Urinary bladder (tissue), 4 donors: Measurements from ENCODE around the gene CDHR5. TPM values are rescaled to one million over a fixed set of nuclear protein-coding genes. Genes with fewer than 3 reads are reported as not detected.

ENCODE experiments used
- DNase-seq: peaks from one replicate; pipeline ENCODE4 v3.0.0-alpha.2; 2015; ENCODE audit errors: extremely low spot score
- H3K27ac ChIP-seq: one replicate; pipeline ENCODE4 v1.5.1; 2013; ENCODE audit warnings: low read depth, mild to moderate bottlenecking, moderate library complexity
- H3K36me3 ChIP-seq: one replicate; pipeline ENCODE4 v1.6.1; 2013; ENCODE audit warnings: mild to moderate bottlenecking, moderate library complexity; ENCODE audit not compliant: insufficient read depth
- H3K4me1 ChIP-seq: one replicate; pipeline ENCODE4 v1.6.1; 2013; ENCODE audit warnings: mild to moderate bottlenecking, moderate library complexity; ENCODE audit not compliant: insufficient read depth
- H3K4me3 ChIP-seq: one replicate; pipeline ENCODE4 v1.5.1; 2013; ENCODE audit warnings: low read depth, low read length
- WGBS: extraction: QIAGEN DNeasy Blood & Tissue Kit; methylation state at CpG from one replicate; pipeline ENCODE4 v1.1.7; 2013; 5-methylcytosine and 5-hydroxymethylcytosine counted together
- polyA plus RNA-seq: library from polyadenylated mRNA; stranded (reverse); fragments of 200-250 nt; gene quantifications from one replicate; pipeline ENCODE4 v1.2.3, GENCODE V29; 2013
- total RNA-seq: library from RNA; depleted of rRNA; stranded (reverse); fragments of >200 nt; gene quantifications from one replicate; pipeline ENCODE4 v1.2.3, GENCODE V29; 2014
- donor health status: healthy with polysubstance abuse.
- donor health status: healthy.

Gene CDHR5
- total and polyA plus RNA-seq, 2 donors, result 0.05 TPM; not detected in 1

DNA sequence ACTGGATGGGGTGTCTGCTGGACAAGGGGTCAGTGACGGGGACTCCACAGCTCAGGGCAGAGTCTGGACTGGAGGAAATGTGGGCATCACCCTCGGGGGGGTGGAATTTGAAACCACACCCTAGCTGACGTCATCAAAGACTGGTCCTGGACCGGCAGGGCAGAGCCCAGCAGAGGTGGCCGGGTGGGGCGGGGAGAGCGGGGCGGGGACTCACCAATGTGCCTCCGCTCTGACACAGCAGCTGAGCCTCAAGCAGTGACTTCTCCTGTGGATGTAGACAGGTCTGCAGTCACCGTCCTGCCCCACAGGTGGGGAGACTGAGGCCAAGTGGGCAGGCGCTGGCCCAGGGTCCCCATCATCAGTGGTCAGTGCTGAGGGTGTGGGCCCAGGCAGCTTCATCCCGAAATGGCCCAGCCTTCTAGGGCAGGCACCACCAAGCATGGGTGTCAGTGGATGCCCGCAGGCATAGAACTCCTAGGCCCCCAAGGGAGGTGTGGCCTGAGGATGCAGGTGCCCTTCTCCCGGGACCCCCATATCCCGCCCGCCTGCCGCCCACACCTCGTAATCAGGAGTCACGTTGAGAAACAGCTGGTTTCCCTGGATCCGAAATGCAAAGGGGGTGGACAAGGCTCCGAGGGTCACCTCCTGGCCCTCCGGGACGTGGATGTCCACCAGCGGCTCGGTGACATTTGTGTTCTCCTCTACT, 603 bp downstream of the CDHR5 start:
- H3K4me1 ChIP-seq, result peaks cover 2% of the 10 kb centered on the region
- no peaks in the 10 kb centered on the region for H3K36me3 ChIP-seq
- no peak for DNase-seq
- H3K4me3 ChIP-seq, result no peak overlapping the region
- WGBS, result 78% methylated on average over 25 of the region's 25 CpGs
- H3K27ac ChIP-seq, result no peak overlapping the region

DNA sequence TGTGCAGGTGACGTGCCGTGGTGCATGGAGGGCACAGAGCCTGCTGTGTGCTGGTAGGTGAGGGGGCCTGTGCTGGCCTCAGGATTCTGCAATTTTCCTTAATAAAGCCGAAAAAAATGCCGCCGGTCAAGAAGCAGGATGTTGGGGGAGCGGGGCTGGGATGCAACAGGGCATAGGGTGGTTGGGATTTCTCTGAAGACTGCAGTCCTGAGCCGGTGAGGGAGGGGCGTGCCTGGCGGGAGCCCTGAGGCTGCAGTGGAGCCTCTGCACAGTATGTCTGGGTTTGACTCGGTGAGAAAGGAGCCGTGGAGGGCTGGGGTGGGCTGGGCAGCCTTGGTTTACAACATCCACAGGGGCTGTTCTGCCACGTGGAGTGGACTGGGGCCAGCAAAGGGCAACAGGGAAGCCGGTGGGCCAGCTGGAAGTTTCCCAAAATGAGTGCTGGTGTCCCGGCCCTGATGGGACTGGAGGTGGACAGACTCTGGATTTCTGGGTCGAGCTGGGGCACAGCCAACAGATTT, 1.3 kb downstream of the CDHR5 start:
- Histone ChIP-seq H3K4me1 (peaks cover 2% of the 10 kb centered on the region), H3K27ac (no peak overlapping the region), H3K4me3 (no peak overlapping the region), H3K36me3 (no peaks in the 10 kb centered on the region)
- 73% methylated on average over 15 of the region's 15 CpGs for WGBS
- no peak for DNase-seq

GRCh38 chr11:621838-622237, 2.9 kb downstream of the CDHR5 start:
- no peak overlapping the region for H3K27ac ChIP-seq
- peaks cover 2% of the 10 kb centered on the region for H3K4me1 ChIP-seq
- H3K36me3 ChIP-seq, result no peaks in the 10 kb centered on the region
- 87% methylated on average over 27 of the region's 27 CpGs for WGBS
- DNase-seq, result no peak
- H3K4me3 ChIP-seq, result no peak overlapping the region

- Histone ChIP-seq H3K4me3 (no peak overlapping the region), H3K36me3 (no peaks in the 10 kb centered on the region), H3K27ac (no peak overlapping the region), H3K4me1 (no peaks in the 10 kb centered on the region)
- DNase-seq, result no peak
- 70% methylated on average over 45 of the region's 45 CpGs for WGBS
Observed at GRCh38 chr11:620935-621814, 3.6 kb downstream of the CDHR5 start.

- no peaks in the 10 kb centered on the region for H3K36me3 ChIP-seq
- H3K4me1 ChIP-seq, result no peaks in the 10 kb centered on the region
- no peak overlapping the region for H3K4me3 ChIP-seq
- WGBS, result 96% methylated on average over 13 of the region's 13 CpGs
- DNase-seq, result no peak
- H3K27ac ChIP-seq, result no peak overlapping the region
Observed at GRCh38 chr11:620201-620600, 4.6 kb downstream of the CDHR5 start.

- 92% methylated on average over 22 of the region's 22 CpGs for WGBS
- Histone ChIP-seq H3K36me3 (no peaks in the 10 kb centered on the region), H3K4me1 (no peaks in the 10 kb centered on the region), H3K27ac (no peak overlapping the region), H3K4me3 (no peak overlapping the region)
- DNase-seq, result no peak
Observed at GRCh38 chr11:619628-620050, 5.1 kb downstream of the CDHR5 start.

GRCh38 chr11:618856-619627, 5.7 kb downstream of the CDHR5 start:
- no peak overlapping the region for H3K4me3 ChIP-seq
- 91% methylated on average over 24 of the region's 24 CpGs for WGBS
- DNase-seq, result no peak
- H3K27ac ChIP-seq, result no peak overlapping the region
- H3K36me3 ChIP-seq, result no peaks in the 10 kb centered on the region
- no peaks in the 10 kb centered on the region for H3K4me1 ChIP-seq

GRCh38 chr11:617912-618682, 6.7 kb downstream of the CDHR5 start:
- Histone ChIP-seq H3K4me3 (no peak overlapping the region), H3K36me3 (no peaks in the 10 kb centered on the region), H3K27ac (no peak overlapping the region), H3K4me1 (no peaks in the 10 kb centered on the region)
- no peak for DNase-seq
- WGBS, result 94% methylated on average over 25 of the region's 25 CpGs

- H3K4me3 ChIP-seq, result no peak overlapping the region
- no peaks in the 10 kb centered on the region for H3K4me1 ChIP-seq
- 92% methylated on average over 57 of the region's 57 CpGs for WGBS
- DNase-seq, result no peak
- no peak overlapping the region for H3K27ac ChIP-seq
- H3K36me3 ChIP-seq, result peaks cover under 1% of the 10 kb centered on the region
Observed at GRCh38 chr11:617199-617911, 7.4 kb downstream of the CDHR5 start.

- DNase-seq, result no peak
- Histone ChIP-seq H3K36me3 (peaks cover 3% of the 10 kb centered on the region), H3K4me1 (no peaks in the 10 kb centered on the region), H3K27ac (no peak overlapping the region), H3K4me3 (peak overlapping the region; percentile 68)
- 85% methylated on average over 39 of the region's 39 CpGs for WGBS
Observed at GRCh38 chr11:616320-617198, 8.2 kb downstream of the CDHR5 start.

DNA sequence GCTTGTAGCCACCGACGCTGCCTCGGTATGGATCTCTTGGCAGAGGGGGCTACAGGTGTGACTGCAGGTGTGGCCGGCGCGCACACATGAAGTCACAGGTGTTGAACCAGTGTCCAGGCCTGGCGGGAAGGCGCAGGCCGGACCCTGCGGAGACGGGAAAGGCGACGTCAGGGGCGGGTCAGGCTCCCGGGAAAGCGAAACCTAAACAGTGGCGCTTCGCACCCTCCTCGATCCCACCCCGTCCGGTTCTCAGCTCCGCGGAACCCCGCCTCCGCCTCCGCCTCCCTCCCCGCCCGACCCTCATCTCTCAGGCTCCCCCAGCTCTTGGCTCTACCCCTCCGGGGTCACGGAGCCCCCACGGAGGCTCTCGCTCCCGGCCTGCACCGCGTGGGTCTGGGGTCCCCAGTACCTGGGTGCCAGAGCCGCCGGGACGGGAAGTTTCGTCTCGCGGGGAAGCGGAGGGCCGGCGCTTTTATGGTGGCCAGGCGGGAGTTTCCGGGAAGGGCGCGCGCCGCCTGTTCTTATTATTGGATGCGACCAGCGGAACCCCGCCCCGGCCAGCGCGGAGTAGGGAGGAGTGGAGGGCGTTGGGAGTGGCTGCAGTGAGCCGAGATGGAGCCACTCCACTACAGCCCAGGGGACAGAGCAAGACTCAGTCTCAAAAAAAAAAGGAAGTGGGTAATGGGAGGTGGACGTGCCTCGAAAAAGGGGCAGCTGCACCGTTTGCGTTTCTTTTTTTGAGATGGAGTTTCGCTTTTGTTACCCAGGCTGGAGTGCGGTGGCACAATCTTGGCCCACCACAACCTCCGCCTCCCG, 9.0 kb downstream of the CDHR5 start, which contains the start of gene IRF7:
Gene IRF7 (minus strand): TSS at position 447 of the 816 bp plus-strand sequence. CDS start 586 bp downstream, outside the sequence.
- H3K36me3 ChIP-seq, result peaks cover 3% of the 10 kb centered on the region
- 6% methylated on average over 66 of the region's 66 CpGs for whole genome bisulfite sequencing

More for the DNA sequence above, 9.0 kb downstream of the CDHR5 start, which contains the start of gene IRF7:
- H3K4me3 ChIP-seq, result peak within 1 kb of the TSS; percentile 68
- peak within 1 kb of the TSS; percentile 88 for H3K27ac ChIP-seq
- no peaks in the 10 kb centered on the region for H3K4me1 ChIP-seq
- DNase-seq, result peak; percentile 79
